ENCODE data around the gene PPP2R2D.

DNA sequence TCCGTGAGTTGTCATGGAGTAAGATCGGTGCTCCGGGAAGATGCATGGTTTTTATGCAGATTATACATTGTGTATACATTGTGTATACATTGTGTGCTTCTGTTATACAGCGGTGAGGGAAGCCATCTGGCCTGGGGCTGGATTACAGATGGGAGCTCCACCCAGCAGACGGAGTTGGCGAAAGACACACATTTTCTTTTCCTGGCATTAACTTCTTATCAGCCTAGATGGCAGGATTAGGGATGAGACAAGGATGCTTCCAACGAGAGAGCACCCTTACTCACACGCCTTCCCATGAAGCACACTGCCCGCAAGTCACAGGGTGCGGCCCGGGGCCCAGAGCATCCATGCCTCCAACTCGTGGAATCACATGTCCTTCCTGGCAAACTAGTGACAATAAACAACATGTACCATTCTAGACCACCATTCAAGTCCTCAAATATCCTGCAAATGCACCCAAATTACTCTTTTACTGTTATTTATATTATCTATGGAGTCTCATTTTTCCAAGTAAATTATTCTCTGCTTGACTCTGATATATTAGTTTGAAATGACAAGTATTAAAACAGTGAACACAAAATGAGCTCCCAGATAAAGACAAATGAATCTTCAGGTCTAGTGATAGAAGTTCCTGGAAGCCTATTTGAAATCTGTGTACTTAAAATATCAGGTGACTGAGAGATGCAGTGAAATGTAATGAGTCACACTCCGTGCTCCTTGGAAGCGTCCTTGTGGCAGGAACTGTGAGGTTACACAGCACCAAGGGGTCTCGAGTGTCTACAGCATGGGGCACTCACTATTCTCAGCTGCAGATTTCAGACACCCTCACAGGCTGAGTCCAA is 29.8 kb upstream of the PPP2R2D start:
- no peak for TF ChIP-seq EZH2 (IDR thresholded peaks at IDR 0.05; ENCODE audit: low read length)
- TF ChIP-seq CTCF (optimal IDR thresholded peaks at IDR 0.05 in 1 of 3, IDR thresholded peaks at IDR 0.05 in 1 of 3, conservative IDR thresholded peaks at IDR 0.05 in 1 of 3; ENCODE audit: extremely low read depth in 1 of 3, insufficient read depth in 2 of 3, low read length in 3 of 3), result no peak

All from keratinocyte (primary cell).